NT2/D1 (cell line): ENCODE results near the gene APOA1.

Experiments
- SUZ12 ChIP-seq: IDR thresholded peaks from 2 replicates; pipeline ENCODE4 v1.6.1; 2011; ENCODE audit not compliant: insufficient read length, insufficient read depth; ENCODE audit errors: extremely low read depth
- YY1 ChIP-seq: IDR thresholded peaks from 2 replicates; pipeline ENCODE4 v1.6.1; 2011; ENCODE audit not compliant: insufficient read length, insufficient read depth
- ZNF274 ChIP-seq: IDR thresholded peaks from 2 replicates; pipeline ENCODE4 v1.6.1; 2011; ENCODE audit warnings: mild to moderate bottlenecking, low read depth, low read length

DNA sequence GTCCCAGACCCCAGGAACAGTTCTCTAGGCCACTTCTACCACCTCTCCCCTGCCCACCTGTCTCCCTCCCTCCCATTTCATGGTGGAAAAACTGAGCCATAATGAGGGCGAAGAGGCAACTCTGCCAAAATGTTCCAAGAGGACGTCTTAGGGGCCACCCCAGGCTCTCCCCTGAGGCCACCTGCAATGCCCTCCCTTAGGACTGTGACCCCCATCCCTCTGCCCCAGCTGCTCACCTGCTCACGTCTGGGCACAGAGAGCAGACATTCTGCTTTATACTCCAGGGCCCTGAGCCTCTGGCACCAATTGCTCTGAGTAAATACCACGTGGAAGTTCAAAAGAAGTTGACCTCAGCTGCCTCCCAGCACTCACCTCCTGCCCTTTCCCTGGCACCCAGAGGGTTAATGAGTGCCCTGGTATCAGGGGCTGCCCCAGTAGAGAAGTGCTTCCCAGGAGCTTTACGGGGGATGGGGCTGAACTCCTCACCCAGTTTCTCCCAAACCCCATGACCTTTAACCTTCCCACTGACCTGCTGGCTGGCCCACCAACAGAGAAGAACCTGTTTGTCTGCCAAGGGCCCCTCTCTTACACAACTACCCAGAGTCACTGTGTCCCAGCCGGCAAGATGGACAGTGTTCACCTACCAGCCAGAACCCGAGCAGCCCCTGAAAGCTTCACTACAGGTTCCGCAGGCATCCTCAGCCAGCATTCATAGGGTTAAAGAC is 45.1 kb downstream of the APOA1 start:
- no peak for TF ChIP-seq ZNF274
- TF ChIP-seq YY1, result no peak
- TF ChIP-seq SUZ12, result no peak
